NB4 (cell line): ENCODE measurements around the gene HMG20B.
"Not testable (repeated sequence)": the region's sequence is repeated elsewhere in the genome, so short reads cannot be mapped to it uniquely, and the experiment has no call there.

ENCODE experiments used
- DNase-seq: peaks from one replicate; pipeline ENCODE4 v3.0.0; 2010; ENCODE audit warnings: low read depth
- H3K4me3 ChIP-seq: one replicate; pipeline ENCODE4 v1.5.1; 2011; ENCODE audit warnings: mild to moderate bottlenecking, low read depth, low read length, moderate library complexity
- MYC ChIP-seq: IDR thresholded peaks from 2 replicates; pipeline ENCODE4 v1.6.1; 2011; ENCODE audit warnings: low read depth, low read length
- POLR2A ChIP-seq: IDR thresholded peaks from 2 replicates; pipeline ENCODE4 v1.6.1; 2011; ENCODE audit warnings: mild to moderate bottlenecking; ENCODE audit not compliant: insufficient read length; ENCODE audit errors: extremely low read depth
- TF ChIP-seq, protein P1 (sequence below): IDR thresholded peaks from one replicate; pipeline ENCODE4 v1.5.1; 2012; ENCODE audit warnings: low read depth, low read length
- TF ChIP-seq, protein P2 (sequence below): IDR thresholded peaks from 2 replicates; pipeline ENCODE4 v1.6.1; 2011; ENCODE audit warnings: low read depth, low read length

HMG20B gene

DNA sequence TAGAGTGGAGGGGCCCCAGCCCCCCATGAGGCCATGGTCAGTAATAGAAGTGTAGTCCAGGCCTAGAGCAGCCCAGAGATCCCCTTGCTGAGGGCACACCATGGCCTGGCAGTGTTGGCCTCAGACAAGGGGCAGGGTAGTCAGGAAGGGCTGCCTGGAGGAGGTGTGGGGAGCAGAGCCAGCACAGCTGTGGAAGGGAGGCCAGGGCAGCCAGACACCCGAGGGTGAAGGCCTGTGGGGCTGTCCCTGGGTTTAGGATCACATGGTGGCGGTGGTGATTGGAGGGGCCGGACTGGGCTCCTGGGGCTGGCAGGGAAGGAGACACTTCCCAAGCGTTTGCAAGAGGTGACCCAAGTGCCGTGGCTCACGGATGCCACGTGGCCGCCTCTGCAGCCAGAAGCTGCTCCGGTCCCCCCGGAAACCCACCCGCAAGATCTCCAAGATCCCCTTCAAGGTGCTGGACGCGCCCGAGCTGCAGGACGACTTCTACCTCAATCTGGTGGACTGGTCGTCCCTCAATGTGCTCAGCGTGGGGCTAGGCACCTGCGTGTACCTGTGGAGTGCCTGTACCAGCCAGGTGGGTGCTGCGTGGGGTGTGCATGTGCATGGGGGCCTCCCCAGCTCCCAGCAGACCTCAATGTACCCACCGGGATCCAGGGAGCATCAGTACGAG, 45.4 kb upstream of the HMG20B start:
- TF ChIP-seq, protein P1, sequence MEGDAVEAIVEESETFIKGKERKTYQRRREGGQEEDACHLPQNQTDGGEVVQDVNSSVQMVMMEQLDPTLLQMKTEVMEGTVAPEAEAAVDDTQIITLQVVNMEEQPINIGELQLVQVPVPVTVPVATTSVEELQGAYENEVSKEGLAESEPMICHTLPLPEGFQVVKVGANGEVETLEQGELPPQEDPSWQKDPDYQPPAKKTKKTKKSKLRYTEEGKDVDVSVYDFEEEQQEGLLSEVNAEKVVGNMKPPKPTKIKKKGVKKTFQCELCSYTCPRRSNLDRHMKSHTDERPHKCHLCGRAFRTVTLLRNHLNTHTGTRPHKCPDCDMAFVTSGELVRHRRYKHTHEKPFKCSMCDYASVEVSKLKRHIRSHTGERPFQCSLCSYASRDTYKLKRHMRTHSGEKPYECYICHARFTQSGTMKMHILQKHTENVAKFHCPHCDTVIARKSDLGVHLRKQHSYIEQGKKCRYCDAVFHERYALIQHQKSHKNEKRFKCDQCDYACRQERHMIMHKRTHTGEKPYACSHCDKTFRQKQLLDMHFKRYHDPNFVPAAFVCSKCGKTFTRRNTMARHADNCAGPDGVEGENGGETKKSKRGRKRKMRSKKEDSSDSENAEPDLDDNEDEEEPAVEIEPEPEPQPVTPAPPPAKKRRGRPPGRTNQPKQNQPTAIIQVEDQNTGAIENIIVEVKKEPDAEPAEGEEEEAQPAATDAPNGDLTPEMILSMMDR: no peak
- TF ChIP-seq, protein P2, sequence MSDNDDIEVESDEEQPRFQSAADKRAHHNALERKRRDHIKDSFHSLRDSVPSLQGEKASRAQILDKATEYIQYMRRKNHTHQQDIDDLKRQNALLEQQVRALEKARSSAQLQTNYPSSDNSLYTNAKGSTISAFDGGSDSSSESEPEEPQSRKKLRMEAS: no peak
- TF ChIP-seq POLR2A: no peak
- no peak for TF ChIP-seq MYC
- H3K4me3 ChIP-seq: no peak overlapping the region
- DNase-seq: no peak

DNA sequence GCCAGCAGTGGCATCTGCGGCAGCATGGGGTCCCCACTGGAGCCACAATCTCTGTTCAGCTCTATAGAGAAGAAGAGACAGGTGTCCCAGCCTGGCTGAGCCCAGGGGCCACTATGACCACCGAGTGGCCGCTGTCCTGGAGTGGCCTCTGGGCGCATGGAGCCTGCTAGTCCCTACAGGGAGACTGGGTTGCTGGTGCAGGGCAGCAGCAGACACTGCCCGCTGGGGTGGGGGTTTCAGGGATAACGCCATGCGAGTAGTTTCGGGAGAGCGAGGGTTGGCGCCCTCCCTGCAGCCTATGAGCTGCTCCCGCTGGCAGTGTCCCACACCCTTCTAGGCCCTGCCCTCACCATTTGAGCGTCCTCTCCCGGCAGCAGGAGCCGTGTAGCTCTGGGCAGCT, 44.7 kb upstream of the HMG20B start:
- H3K4me3 ChIP-seq: no peak overlapping the region
- no peak for DNase-seq
- TF ChIP-seq, protein P1: no peak
- TF ChIP-seq, protein P2: no peak
- TF ChIP-seq MYC (no peak), POLR2A (no peak)

DNA sequence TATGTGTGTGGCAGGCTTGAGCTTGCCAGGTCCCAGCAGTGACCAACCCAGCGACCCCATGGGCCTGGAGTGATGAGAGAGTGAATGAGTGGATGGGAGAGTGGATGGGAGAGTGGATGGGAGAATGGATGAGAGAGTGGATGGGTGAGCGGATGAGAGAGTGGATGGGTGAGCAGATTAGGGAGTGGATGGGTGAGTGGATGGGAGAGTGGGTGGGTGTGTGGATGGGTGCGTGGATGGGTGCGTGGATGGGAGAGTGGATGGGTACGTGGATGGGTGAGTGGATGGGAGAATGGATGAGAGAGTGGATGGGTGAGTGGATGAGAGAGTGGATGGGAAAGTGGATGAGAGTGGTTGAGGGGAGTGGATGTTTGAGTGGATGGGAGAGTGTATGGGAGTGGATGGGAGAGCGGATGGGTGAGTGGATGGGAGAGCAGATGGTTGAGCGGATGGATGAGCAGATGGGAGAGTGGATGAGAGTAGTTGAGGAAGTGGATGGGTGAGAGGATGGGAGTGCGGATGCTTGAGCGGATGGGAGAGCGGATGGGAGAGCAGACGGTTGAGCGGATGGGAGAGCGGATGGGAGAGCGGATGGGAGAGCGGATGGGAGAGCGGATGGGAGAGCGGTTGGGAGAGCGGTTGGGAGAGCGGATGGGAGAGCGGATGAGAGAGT, 44.1 kb upstream of the HMG20B start:
- no peak overlapping the region for H3K4me3 ChIP-seq
- no peak for DNase-seq
- TF ChIP-seq, protein P2: no peak
- TF ChIP-seq, protein P1: no peak
- TF ChIP-seq MYC (no peak), POLR2A (no peak)

DNA sequence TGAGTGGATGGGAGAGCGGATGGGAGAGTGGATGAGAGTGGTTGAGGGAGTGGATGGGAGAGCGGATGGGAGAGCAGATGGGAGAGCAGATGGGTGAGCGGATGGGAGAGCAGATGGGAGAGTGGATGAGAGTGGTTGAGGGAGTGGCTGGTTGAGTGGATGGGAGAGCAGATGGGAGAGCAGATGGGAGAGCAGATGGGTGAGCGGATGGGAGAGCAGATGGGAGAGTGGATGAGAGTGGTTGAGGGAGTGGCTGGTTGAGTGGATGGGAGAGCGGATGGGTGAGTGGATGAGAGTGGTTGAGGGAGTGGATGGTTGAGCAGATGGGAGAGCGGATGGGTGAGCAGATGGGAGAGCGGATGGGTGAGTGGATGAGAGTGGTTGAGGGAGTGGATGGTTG, 43.4 kb upstream of the HMG20B start:
- DNase-seq: not testable (repeated sequence)

DNA sequence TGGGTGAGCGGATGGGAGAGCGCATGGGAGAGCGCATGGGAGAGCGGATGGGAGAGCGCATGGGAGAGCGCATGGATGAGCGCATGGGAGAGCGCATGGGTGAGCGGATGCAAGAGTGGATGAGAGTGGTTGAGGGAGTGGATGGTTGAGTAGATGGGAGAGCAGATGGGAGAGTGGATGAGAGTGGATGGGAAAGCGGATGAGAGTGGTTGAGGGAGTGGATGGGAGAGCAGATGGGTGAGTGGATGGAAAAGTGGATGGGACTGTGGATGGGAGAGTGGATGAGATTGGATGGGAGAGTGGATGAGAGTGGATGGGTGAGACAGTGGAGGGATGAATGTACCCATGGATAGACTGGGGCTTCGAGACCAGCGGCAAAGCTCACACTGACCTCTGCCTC, 42.4 kb upstream of the HMG20B start:
- H3K4me3 ChIP-seq: no peak overlapping the region
- no peak for DNase-seq
- TF ChIP-seq POLR2A (no peak), MYC (no peak)
- TF ChIP-seq, protein P1: no peak
- TF ChIP-seq, protein P2: no peak

More for the DNA sequence above, 43.4 kb upstream of the HMG20B start:
- H3K4me3 ChIP-seq: not testable (repeated sequence)

DNA sequence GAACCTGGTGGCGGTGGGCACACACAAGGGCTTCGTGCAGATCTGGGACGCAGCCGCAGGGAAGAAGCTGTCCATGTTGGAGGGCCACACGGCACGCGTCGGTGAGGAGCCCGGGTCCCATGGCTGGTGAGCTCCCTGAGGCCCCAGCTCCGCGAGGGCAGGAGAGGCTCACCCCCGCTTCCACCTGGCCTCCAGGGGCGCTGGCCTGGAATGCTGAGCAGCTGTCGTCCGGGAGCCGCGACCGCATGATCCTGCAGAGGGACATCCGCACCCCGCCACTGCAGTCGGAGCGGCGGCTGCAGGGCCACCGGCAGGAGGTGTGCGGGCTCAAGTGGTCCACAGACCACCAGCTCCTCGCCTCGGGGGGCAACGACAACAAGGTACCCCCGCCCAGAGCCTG, 41.0 kb upstream of the HMG20B start:
- no peak for DNase-seq
- TF ChIP-seq MYC (no peak), POLR2A (no peak)
- TF ChIP-seq, protein P1: no peak
- TF ChIP-seq, protein P2: no peak
- H3K4me3 ChIP-seq: no peak overlapping the region
